ENCODE data around the gene FEZF1.
A peak's percentile ranks its signal among the peaks of the same experiment; 100 is the strongest.

FEZF1 gene

GRCh38 chr7:122304319-122304975, at the start of gene FEZF1:
Gene FEZF1, minus strand, starts transcription at chr7:122304750. Its CDS starts 313 bp downstream, at chr7:122304437.
- DNase-seq, result peak; percentile 67

- no peak for DNase-seq
Measured at GRCh38 chr7:122352454-122352853, 47.9 kb upstream of the FEZF1 start.

GRCh38 chr7:122350701-122351100, 46.2 kb upstream of the FEZF1 start:
- no peak for DNase-seq

GRCh38 chr7:122344303-122344620, 39.7 kb upstream of the FEZF1 start:
- DNase-seq, result no peak

GRCh38 chr7:122343601-122344302, 39.2 kb upstream of the FEZF1 start:
- DNase-seq, result no peak

- no peak for DNase-seq
Measured at GRCh38 chr7:122340427-122340826, 35.9 kb upstream of the FEZF1 start.

- no peak for DNase-seq
Measured at GRCh38 chr7:122339145-122339904, 34.8 kb upstream of the FEZF1 start.

GRCh38 chr7:122337011-122337410, 32.5 kb upstream of the FEZF1 start:
- no peak for DNase-seq

GRCh38 chr7:122329145-122329802, 24.7 kb upstream of the FEZF1 start:
- no peak for DNase-seq

- no peak for DNase-seq
Measured at GRCh38 chr7:122327969-122328368, 23.4 kb upstream of the FEZF1 start.

- no peak for DNase-seq
Measured at GRCh38 chr7:122316467-122317388, 12.2 kb upstream of the FEZF1 start.

- DNase-seq, result no peak
Measured at GRCh38 chr7:122315507-122316466, 11.2 kb upstream of the FEZF1 start.

- no peak for DNase-seq
Measured at GRCh38 chr7:122314284-122314683, 9.7 kb upstream of the FEZF1 start.

GRCh38 chr7:122312789-122313188, 8.2 kb upstream of the FEZF1 start:
- DNase-seq, result no peak

- DNase-seq, result no peak
Measured at GRCh38 chr7:122311734-122312450, 7.3 kb upstream of the FEZF1 start.

- DNase-seq, result no peak
Measured at GRCh38 chr7:122311050-122311700, 6.6 kb upstream of the FEZF1 start.

GRCh38 chr7:122310119-122311021, 5.8 kb upstream of the FEZF1 start:
- no peak for DNase-seq

- no peak for DNase-seq
Measured at GRCh38 chr7:122309421-122309820, 4.9 kb upstream of the FEZF1 start.

GRCh38 chr7:122307228-122307621, 2.7 kb upstream of the FEZF1 start:
- no peak for DNase-seq
